HG02943 (cell line): ENCODE measurements around the gene GLUL.
A peak's percentile ranks its signal among the peaks of the same experiment; 100 is the strongest.

ENCODE experiments used
- ATAC-seq: cut with Tn5 transposase; IDR thresholded peaks from one replicate; pipeline ENCODE4 v1.9.1; 2021; ENCODE audit warnings: mild to moderate bottlenecking, low read depth, moderate library complexity; ENCODE audit not compliant: unreplicated experiment

The GLUL gene

GRCh38 chr1:182391362-182392049 lies at the start of gene GLUL:
Gene GLUL (minus strand): TSS chr1:182391790. CDS start chr1:182388737, 3,053 bp downstream.
- ATAC-seq, result peak; percentile 73

- ATAC-seq, result no peak
These were observed 46.7 kb upstream of the GLUL start for GRCh38 chr1:182438326-182438725.

- no peak for ATAC-seq
These were observed 42.0 kb upstream of the GLUL start for GRCh38 chr1:182433580-182433979.

- ATAC-seq, result no peak
These were observed 39.7 kb upstream of the GLUL start for GRCh38 chr1:182431278-182431677.

- peak; percentile 45 for ATAC-seq
These were observed 38.9 kb upstream of the GLUL start for GRCh38 chr1:182430263-182431068.

- ATAC-seq, result no peak
These were observed 36.5 kb upstream of the GLUL start for GRCh38 chr1:182428043-182428442.

- ATAC-seq, result peak; percentile 61
These were observed 35.1 kb upstream of the GLUL start for GRCh38 chr1:182426442-182427430.

GRCh38 chr1:182415789-182416188 lies 24.2 kb upstream of the GLUL start:
- no peak for ATAC-seq

- no peak for ATAC-seq
These were observed 22.4 kb upstream of the GLUL start for GRCh38 chr1:182413969-182414368.

- no peak for ATAC-seq
These were observed 21.9 kb upstream of the GLUL start for GRCh38 chr1:182413486-182413885.

GRCh38 chr1:182410620-182411273 lies 19.2 kb upstream of the GLUL start:
- ATAC-seq, result no peak

- no peak for ATAC-seq
These were observed 18.5 kb upstream of the GLUL start for GRCh38 chr1:182410138-182410537.

- no peak for ATAC-seq
These were observed 17.0 kb upstream of the GLUL start for GRCh38 chr1:182408435-182409075.

- ATAC-seq, result no peak
These were observed 16.1 kb upstream of the GLUL start for GRCh38 chr1:182407724-182408123.

GRCh38 chr1:182406012-182406411 lies 14.4 kb upstream of the GLUL start:
- ATAC-seq, result no peak

- ATAC-seq, result no peak
These were observed 14.0 kb upstream of the GLUL start for GRCh38 chr1:182405578-182405977.

GRCh38 chr1:182404781-182405180 lies 13.2 kb upstream of the GLUL start:
- no peak for ATAC-seq

- ATAC-seq, result no peak
These were observed 9.0 kb upstream of the GLUL start, which contains the start of gene TEDDM1 for GRCh38 chr1:182400567-182400966. Gene TEDDM1 (minus strand): TSS chr1:182400667. CDS start chr1:182400485, 182 bp downstream.

- ATAC-seq, result no peak
These were observed 6.2 kb upstream of the GLUL start for GRCh38 chr1:182397653-182398393.
